HepG2 (cell line): ENCODE measurements around the gene SSPN. TPM values are rescaled to one million over a fixed set of nuclear protein-coding genes. Genes with fewer than 3 reads are reported as not detected.

Experiments
- ATAC-seq: fragments of 200-7000 bp; cut with Tn5 transposase; 3 replicates; pipeline ENCODE4 v1.9.1; 2020; ENCODE audit warnings: mild to moderate bottlenecking, moderate library complexity
- BruUV-seq: library from RNA; stranded (reverse); fragments of 400-500 nt; replicated peaks from 2 replicates; lab custom pipeline; 2021; lab: Mats Ljungman, UMichigan
- CTCF ChIA-PET: fragments of 300-600 bp; formaldehyde crosslinking; extraction: SDS; loops from one replicate; lab custom pipeline; 2021; ENCODE audit warnings: low total read pairs, inconsistent platforms, low intra/inter-chr PET ratio; lab: Yijun Ruan, JAX
- POLR2A ChIA-PET: fragments of 350-600 bp; sonication (Branson Sonifier 250); formaldehyde crosslinking; loops from one replicate; lab custom pipeline; 2020; ENCODE audit warnings: antibody characterized with exemption, inconsistent platforms; lab: Yijun Ruan, JAX
- DNase-seq: peaks from one replicate; pipeline ENCODE4 v3.0.0-alpha.2; 2015; ENCODE audit warnings: low spot score
- FAIRE-seq: peaks from 3 replicates; lab custom pipeline; 2011; peaks lifted over from hg19 to GRCh38; lab: Jason Lieb, UNC
- H2AFZ ChIP-seq: one replicate; pipeline ENCODE4 v1.6.1; 2011; ENCODE audit warnings: low read length, inconsistent platforms
- H3K27ac ChIP-seq: fragments of 300-600 bp; 3 replicates; pipeline ENCODE4 v1.8.0; 2011; ENCODE audit warnings: mixed run types, mild to moderate bottlenecking, mixed read lengths, low read length, inconsistent platforms; ENCODE audit not compliant: insufficient read depth; ENCODE audit errors: extremely low read length
- H3K27me3 ChIP-seq, 2 experiments: fragments of 200-600 bp in 1 of 2; 2 replicates in 1 of 2; 3 replicates in 1 of 2; pipeline versions ENCODE4 v1.6.0 to v1.8.0; 2011; ENCODE audit warnings: low read length in 2 of 2, mild to moderate bottlenecking in 2 of 2, moderate library complexity in 2 of 2, inconsistent platforms in 1 of 2; ENCODE audit not compliant: insufficient read depth in 2 of 2, control insufficient read depth in 1 of 2
- H3K36me3 ChIP-seq, 2 experiments: fragments of 200-600 bp in 1 of 2; replicated peaks in 1 of 2; 2 replicates in 1 of 2; 3 replicates in 1 of 2; pipeline versions ENCODE4 v1.5.1 to v1.8.0; 2011; ENCODE audit warnings: low read length in 2 of 2, inconsistent platforms in 1 of 2; ENCODE audit not compliant: insufficient read depth in 2 of 2, control insufficient read depth in 1 of 2
- H3K4me1 ChIP-seq: 2 replicates; pipeline ENCODE4 v1.5.1; 2012; ENCODE audit warnings: low read length, inconsistent platforms; ENCODE audit not compliant: insufficient read depth
- H3K4me2 ChIP-seq: 2 replicates; pipeline ENCODE4 v1.6.0; 2011; ENCODE audit warnings: low read depth, low read length, inconsistent platforms
- H3K4me3 ChIP-seq, 3 experiments: fragments of 200-600 bp in 1 of 3; sonication (generic), shearing (Covaris generic) in 1 of 3; replicated peaks in 1 of 3; 2 replicates each; pipeline ENCODE4 v1.5.1; 2011 to 2016; ENCODE audit warnings: low read length in 3 of 3, inconsistent platforms in 2 of 3, low read depth in 2 of 3, mild to moderate bottlenecking in 2 of 3, control low read depth in 1 of 3, mixed read lengths in 1 of 3; ENCODE audit not compliant: insufficient read depth in 1 of 3
- H3K79me2 ChIP-seq: one replicate; pipeline ENCODE4 v1.6.1; 2011; ENCODE audit warnings: low read length, inconsistent platforms; ENCODE audit not compliant: insufficient read depth
- H3K9ac ChIP-seq: 2 replicates; pipeline ENCODE4 v1.6.0; 2011; ENCODE audit warnings: mild to moderate bottlenecking, low read depth, low read length, inconsistent platforms; ENCODE audit not compliant: insufficient read depth
- H3K9me3 ChIP-seq: 2 replicates; pipeline ENCODE4 v1.5.1; 2012; ENCODE audit warnings: mild to moderate bottlenecking, low read length
- H4K20me1 ChIP-seq: 2 replicates; pipeline ENCODE4 v1.6.0; 2011; ENCODE audit warnings: inconsistent platforms, mild to moderate bottlenecking, low read length, moderate library complexity; ENCODE audit not compliant: insufficient read depth
- ATF7 ChIP-seq, 2 experiments: fragments of 450-650 bp in 1 of 2; sonication (generic) in 1 of 2; formaldehyde crosslinking in 1 of 2; IDR thresholded peaks; 2 replicates each; pipeline versions ENCODE4 v1.4.0 to v1.6.1; 2016 to 2020; ENCODE audit warnings: antibody characterized with exemption in 1 of 2, mild to moderate bottlenecking in 1 of 2, missing genetic modification reagents in 1 of 2
- BORCS8-MEF2B ChIP-seq: sonication (generic); formaldehyde crosslinking; IDR thresholded peaks from 2 replicates; pipeline ENCODE4 v1.8.0; 2022; ENCODE audit warnings: mild to moderate bottlenecking, missing genetic modification reagents
- RXRA ChIP-seq: sonication (generic); formaldehyde crosslinking; IDR thresholded peaks from 2 replicates; pipeline ENCODE4 v1.5.1; 2020; ENCODE audit warnings: missing genetic modification reagents
- ZNF121 ChIP-seq: sonication (generic); formaldehyde crosslinking; IDR thresholded peaks from 2 replicates; pipeline ENCODE4 v1.5.0; 2020; ENCODE audit warnings: mild to moderate bottlenecking, missing genetic modification reagents
- ZNF646 ChIP-seq: sonication (generic); formaldehyde crosslinking; IDR thresholded peaks from 2 replicates; pipeline ENCODE4 v1.9.0; 2021; ENCODE audit warnings: mild to moderate bottlenecking, missing genetic modification reagents
- ZNF781 ChIP-seq: sonication (generic); formaldehyde crosslinking; IDR thresholded peaks from 2 replicates; pipeline ENCODE4 v1.5.1; 2020; ENCODE audit warnings: borderline replicate concordance, mild to moderate bottlenecking, missing genetic modification reagents; ENCODE audit errors: not compliant biosample characterization
- WGBS: methylation state at CpG from one replicate; pipeline ENCODE4 v1.1.6; 2017; ENCODE audit warnings: low lambda C conversion rate; 5-methylcytosine and 5-hydroxymethylcytosine counted together
- in situ Hi-C: cut with HindIII; loops from 2 replicates; pipeline ENCODE4 v1.10.0; 2017; ENCODE audit warnings: low pct_unique_long_range_greater_than_20kb; ENCODE audit not compliant: extremely low pct_ligation_motif_present
- intact Hi-C: fragments of 100-400 bp; cut with micrococcal nuclease; formaldehyde crosslinking; loops from one replicate; pipeline ENCODE4 v1.10.0; 2022; ENCODE audit not compliant: unreplicated experiment
- polyA plus RNA-seq, 8 experiments: library from polyadenylated mRNA; depleted of rRNA in 3 of 8; stranded (reverse) in 7 of 8; unstranded in 1 of 8; fragments of >200 nt; fragmentation: Illumina TruSeq in 4 of 8; extraction: Trizol in 4 of 8; gene quantifications; 2 replicates each; pipeline versions ENCODE4 v1.2.1 to v1.2.3, GENCODE V29; 2011 to 2016; ENCODE audit warnings: low read depth in 4 of 8, missing spikeins in 1 of 8, mixed read lengths in 1 of 8; ENCODE audit not compliant: insufficient read depth in 1 of 8
- total RNA-seq, 5 experiments: library from RNA; depleted of rRNA; stranded (reverse); fragments of >200 nt; fragmentation: Illumina TruSeq; extraction: Trizol; gene quantifications; 2 replicates each; pipeline ENCODE4 v1.2.3, GENCODE V29; 2016; ENCODE audit warnings: low read depth in 1 of 5
- TF ChIP-seq, protein P1 (sequence below): sonication (generic); formaldehyde crosslinking; IDR thresholded peaks from 2 replicates; pipeline ENCODE4 v1.5.0; 2020; ENCODE audit warnings: mild to moderate bottlenecking, missing genetic modification reagents

SSPN gene
- total and polyA plus RNA-seq, 2 of the 13 experiments (the other 11 are each of a cell fraction or from before 2014, with no cell fraction given): not detected

DNA sequence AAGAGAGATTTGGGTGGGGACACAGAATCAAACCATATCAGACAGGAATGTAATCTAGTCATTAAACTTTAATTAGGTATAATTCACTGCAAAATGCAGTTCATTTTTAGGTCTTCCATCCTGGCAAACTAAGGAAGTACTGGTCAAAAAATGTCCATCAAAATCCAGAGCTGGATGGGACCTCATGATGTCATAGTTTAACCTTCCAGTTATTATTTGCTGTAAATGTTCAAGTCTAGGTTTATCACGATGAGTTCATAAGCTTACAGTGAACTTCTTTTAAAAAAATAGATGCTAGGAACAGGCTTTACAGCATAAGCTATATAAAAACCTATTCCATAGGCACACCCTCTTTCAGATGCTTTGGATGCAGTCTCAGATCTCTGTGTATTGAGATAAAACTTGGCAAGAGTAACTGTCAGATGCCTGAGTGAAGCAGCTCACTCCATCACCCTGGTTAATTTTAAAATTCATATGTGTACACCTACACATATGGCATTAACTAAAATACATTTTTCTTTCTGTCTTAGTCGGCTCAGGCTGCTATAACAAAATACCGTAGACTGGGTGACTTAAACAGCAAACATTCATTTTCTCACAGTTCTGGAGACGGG lies 7.9 kb downstream of the SSPN start:
- in situ Hi-C loops: no loop called here
- H3K27ac ChIP-seq: no peak overlapping the region
- ChIA-PET CTCF (no interaction called here), POLR2A (no interaction called here)
- DNase-seq (no peak), FAIRE-seq (no peak), ATAC-seq (no peak)
- intact Hi-C loops: no loop called here
- BruUV-seq: no TSS peak
- H3K79me2 ChIP-seq: no peaks in the 10 kb centered on the region
- no peak overlapping the region for H3K4me3 ChIP-seq
- H2AFZ ChIP-seq: no peak overlapping the region
- no peaks in the 10 kb centered on the region for H3K36me3 ChIP-seq
- H4K20me1 ChIP-seq: no peaks in the 10 kb centered on the region
- peaks cover 0 to 24% of the 10 kb centered on the region in 2 experiments for H3K27me3 ChIP-seq
- H3K9me3 ChIP-seq: no peaks in the 10 kb centered on the region
- H3K9ac ChIP-seq: no peak overlapping the region
- no peaks in the 10 kb centered on the region for H3K4me1 ChIP-seq
- TF ChIP-seq ZNF121 (CRISPR knock-in tag): no peak
- TF ChIP-seq ATF7 (IDR thresholded peaks at IDR 0.05): peak; percentile 60; the same call in 1 of the 2 replicates
- TF ChIP-seq ATF7 (CRISPR knock-in tag; IDR thresholded peaks at IDR 0.05): no peak
- no peak overlapping the region for H3K4me2 ChIP-seq
- 22% methylated on average over 4 of the region's 4 CpGs for WGBS

DNA sequence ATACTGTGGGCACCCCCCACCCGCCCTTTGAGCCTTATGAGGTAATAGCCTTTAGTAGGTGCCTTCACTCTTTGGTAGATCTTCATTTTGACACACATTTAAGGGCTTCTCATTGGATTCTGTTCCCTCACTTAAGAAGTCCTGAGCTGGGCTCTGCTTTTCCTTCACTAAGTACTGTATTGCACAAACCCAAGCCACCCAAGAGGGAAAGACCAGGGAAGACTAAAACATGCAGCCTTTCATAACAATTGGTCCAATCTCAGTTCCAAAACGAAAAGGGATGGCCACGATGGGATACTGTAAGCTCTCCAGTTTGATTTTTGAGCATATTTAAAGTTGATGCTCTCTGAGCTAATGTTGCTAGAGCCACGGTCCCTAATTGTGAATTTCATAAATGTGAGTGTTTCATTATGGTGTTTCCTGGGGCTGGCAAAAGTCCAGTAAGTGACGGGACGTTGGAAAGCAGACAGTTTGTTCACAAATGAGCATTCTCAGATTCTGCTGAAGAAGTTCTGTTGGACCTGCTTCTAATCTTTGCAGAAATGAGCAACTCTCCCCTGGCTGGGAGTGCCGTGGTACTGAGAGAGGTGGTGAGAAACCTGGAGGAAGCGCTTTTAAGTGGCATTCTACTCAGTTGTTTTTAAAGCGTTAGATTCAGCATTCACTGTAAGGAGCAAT lies 9.4 kb downstream of the SSPN start:
- no TSS peak for BruUV-seq
- H3K4me3 ChIP-seq: no peak overlapping the region
- ChIA-PET POLR2A (no interaction called here), CTCF (no interaction called here)
- H3K36me3 ChIP-seq: no peaks in the 10 kb centered on the region
- H3K27ac ChIP-seq: no peak overlapping the region
- FAIRE-seq: no peak
- H3K4me2 ChIP-seq: no peak overlapping the region
- H2AFZ ChIP-seq: no peak overlapping the region
- in situ Hi-C loops: no loop called here
- ATAC-seq: no peak
- H3K79me2 ChIP-seq: no peaks in the 10 kb centered on the region
- H3K9ac ChIP-seq: no peak overlapping the region
- intact Hi-C loops: no loop called here
- no peaks in the 10 kb centered on the region for H3K9me3 ChIP-seq
- H3K27me3 ChIP-seq: peaks cover 0 to 17% of the 10 kb centered on the region in 2 experiments; a peak in 4 of 5 replicates
- H4K20me1 ChIP-seq: no peaks in the 10 kb centered on the region
- no peak for DNase-seq
- 7% methylated on average over 9 of the region's 9 CpGs for WGBS
- no peaks in the 10 kb centered on the region for H3K4me1 ChIP-seq
- no peak for TF ChIP-seq ZNF781 (CRISPR knock-in tag)
- TF ChIP-seq, protein P1, sequence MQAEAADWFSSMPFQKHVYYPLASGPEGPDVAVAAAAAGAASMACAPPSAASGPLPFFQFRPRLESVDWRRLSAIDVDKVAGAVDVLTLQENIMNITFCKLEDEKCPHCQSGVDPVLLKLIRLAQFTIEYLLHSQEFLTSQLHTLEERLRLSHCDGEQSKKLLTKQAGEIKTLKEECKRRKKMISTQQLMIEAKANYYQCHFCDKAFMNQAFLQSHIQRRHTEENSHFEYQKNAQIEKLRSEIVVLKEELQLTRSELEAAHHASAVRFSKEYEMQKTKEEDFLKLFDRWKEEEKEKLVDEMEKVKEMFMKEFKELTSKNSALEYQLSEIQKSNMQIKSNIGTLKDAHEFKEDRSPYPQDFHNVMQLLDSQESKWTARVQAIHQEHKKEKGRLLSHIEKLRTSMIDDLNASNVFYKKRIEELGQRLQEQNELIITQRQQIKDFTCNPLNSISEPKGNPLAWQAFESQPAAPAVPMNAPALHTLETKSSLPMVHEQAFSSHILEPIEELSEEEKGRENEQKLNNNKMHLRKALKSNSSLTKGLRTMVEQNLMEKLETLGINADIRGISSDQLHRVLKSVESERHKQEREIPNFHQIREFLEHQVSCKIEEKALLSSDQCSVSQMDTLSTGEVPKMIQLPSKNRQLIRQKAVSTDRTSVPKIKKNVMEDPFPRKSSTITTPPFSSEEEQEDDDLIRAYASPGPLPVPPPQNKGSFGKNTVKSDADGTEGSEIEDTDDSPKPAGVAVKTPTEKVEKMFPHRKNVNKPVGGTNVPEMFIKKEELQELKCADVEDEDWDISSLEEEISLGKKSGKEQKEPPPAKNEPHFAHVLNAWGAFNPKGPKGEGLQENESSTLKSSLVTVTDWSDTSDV: no peak
- no peak for TF ChIP-seq ZNF646
- no peak for TF ChIP-seq BORCS8-MEF2B (CRISPR knock-in tag)
- TF ChIP-seq RXRA (CRISPR knock-in tag): no peak
